ENCODE results near the gene TM4SF4.
A peak's percentile ranks its signal among the peaks of the same experiment; 100 is the strongest.

TM4SF4 gene

DNA sequence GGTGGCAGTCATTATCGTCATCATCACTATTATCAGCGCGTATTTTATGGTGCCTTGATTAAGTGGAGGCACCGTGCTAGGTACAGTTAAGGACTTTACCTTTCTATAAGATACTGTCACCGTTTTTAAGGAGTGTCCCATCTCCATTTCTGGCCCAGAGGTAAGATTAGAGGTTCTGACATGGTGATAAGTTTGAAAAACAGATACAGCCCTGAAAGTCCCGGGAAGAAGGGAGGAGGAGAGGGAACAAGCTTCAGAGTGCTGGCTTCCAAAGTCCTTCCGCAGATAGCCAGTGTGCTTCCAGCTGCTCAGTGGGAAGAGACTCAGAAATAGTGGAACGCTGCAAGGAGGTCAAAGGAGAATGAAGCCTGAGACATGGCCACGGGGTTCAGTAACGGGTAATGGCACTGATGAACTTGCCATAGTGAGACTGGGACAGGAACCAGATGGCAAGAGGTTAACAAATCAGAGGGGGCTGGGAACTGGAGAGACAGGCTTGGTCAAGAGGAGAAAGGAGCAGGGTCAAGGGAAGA is 9.1 kb upstream of the TM4SF4 start:
- DNase-seq (no peak), ATAC-seq (no peak)
- no peaks in the 10 kb centered on the region for H3K36me3 Mint-ChIP-seq (ENCODE audit: low read depth)
- H3K27ac Mint-ChIP-seq: no peak overlapping the region
- H3K4me3 Mint-ChIP-seq: no peak overlapping the region
- no peaks in the 10 kb centered on the region for H3K4me1 Mint-ChIP-seq
- H3K9me3 Mint-ChIP-seq: no peaks in the 10 kb centered on the region
- peaks cover 3% of the 10 kb centered on the region for H3K27me3 Mint-ChIP-seq

DNA sequence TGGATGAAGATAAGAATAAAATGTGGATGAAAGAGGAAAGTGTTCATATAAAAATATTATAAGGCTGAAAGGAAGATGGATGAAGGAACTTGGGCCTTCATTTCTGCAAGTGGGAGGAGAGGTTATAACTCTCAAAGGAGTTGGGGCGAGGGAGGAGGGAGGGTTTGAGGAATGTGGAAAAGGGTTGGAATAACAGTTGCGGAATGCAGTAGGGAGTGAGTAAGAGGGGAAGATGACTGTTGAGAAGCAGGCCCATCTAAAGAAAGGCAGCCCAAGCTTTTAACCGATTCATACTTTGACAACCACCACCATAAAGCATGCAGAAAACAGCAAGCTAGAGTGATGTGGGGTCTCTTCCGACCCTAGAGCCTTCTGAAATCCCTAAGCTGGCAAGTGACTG is 8.3 kb upstream of the TM4SF4 start:
- ATAC-seq (no peak), DNase-seq (no peak)
- Mint-ChIP-seq H3K36me3 (ENCODE audit: low read depth) (no peaks in the 10 kb centered on the region), H3K4me1 (no peaks in the 10 kb centered on the region), H3K27ac (no peak overlapping the region), H3K27me3 (peaks cover 3% of the 10 kb centered on the region), H3K9me3 (no peaks in the 10 kb centered on the region), H3K4me3 (no peak overlapping the region)

DNA sequence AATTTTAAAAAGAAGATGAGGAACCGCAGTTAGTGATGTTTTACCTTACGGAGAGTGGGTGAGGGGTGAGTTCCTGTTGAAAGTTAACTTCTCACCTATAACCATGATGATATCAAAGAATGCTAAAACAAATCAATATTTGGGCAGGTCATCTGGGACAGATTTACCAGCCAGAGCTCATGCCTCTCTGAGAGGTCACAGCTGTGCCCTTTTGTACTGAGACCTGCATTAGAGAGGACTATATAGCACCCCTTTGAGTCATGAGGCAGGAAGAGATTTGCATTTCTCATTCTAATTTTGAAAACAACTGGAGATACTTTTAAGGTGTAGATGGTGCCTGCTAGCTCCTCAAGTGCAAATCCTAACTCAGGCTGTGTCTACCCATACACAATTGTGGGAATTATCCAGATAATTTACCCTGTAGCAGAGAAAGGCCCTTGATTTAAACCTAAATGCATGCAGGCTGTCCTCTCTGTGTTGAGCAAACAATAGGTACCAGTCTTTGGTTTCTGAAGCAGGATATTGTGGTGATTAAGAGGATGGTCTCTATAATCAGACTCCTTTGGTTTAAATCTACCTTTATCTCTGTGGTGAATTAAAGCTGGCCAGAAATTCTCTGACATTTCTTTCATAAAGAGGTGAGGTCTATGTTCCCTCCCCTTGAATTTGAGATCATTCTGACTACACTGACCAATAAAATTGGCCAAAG is 5.8 kb upstream of the TM4SF4 start:
- ATAC-seq (no peak), DNase-seq (no peak)
- H3K36me3 Mint-ChIP-seq (ENCODE audit: low read depth): no peaks in the 10 kb centered on the region
- no peak overlapping the region for H3K4me3 Mint-ChIP-seq
- H3K9me3 Mint-ChIP-seq: no peaks in the 10 kb centered on the region
- no peaks in the 10 kb centered on the region for H3K4me1 Mint-ChIP-seq
- H3K27ac Mint-ChIP-seq: no peak overlapping the region
- H3K27me3 Mint-ChIP-seq: peaks cover 4% of the 10 kb centered on the region

DNA sequence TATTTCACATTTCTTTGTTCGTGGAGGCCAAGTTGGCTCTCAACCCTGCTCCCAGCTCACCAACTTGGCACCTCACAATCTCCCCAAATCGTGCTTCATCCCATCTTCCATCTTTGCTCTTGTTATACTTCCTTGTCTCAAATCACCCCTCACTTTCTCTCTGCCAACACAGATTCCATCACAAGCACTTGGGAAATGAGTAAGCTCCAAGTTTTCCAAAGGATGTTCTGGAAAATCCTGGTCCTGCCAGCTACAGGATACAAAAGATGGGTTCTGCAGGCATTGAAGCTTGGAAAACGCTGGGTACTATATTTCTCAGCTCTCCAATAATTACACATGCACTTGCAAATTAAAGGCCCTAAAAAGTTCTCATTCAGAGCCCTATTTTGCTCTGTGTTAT is 4.1 kb upstream of the TM4SF4 start:
- H3K9me3 Mint-ChIP-seq: no peaks in the 10 kb centered on the region
- H3K27ac Mint-ChIP-seq: no peak overlapping the region
- H3K36me3 Mint-ChIP-seq (ENCODE audit: low read depth): no peaks in the 10 kb centered on the region
- no peak overlapping the region for H3K4me3 Mint-ChIP-seq
- peaks cover 4% of the 10 kb centered on the region for H3K27me3 Mint-ChIP-seq
- ATAC-seq: no peak
- no peak for DNase-seq
- no peaks in the 10 kb centered on the region for H3K4me1 Mint-ChIP-seq

DNA sequence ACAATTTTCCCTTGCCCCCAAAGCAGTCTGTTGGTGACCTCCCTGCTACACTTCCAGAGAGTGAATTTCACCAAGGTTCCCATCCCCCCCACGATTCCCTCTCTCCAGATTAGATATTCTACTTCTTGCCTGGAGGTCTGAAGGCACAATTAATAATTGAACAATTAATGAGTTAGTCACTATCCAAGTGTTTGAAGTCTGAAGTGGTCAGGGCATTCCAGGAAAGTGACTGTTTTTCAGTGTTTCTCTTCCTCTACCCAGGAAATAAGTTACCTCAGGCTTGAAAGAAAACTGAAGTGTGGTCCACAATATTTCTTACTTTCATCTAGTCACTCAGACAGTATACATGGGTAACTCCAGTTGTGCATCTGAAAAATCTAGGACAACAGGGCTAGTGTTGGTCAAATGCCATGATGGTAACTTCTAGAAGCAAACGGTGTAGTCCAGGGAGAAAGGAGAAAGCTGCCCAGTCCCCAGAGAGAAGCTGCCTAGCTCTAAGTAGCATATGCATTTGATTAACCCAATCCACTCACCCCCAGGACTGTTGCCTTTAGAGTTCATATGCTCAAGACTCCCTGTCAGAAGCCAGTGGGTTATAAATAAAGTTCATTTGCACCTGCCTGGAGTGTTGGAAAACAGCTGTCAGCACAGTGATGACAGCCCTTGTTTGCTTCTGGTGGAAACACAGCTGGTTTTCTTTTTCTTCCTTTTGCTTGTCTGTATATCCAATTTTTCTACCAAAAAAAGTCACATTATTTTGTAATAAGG is 2.3 kb upstream of the TM4SF4 start:
- no peaks in the 10 kb centered on the region for H3K36me3 Mint-ChIP-seq (ENCODE audit: low read depth)
- no peak overlapping the region for H3K4me3 Mint-ChIP-seq
- no peak overlapping the region for H3K27ac Mint-ChIP-seq
- no peak for ATAC-seq
- H3K4me1 Mint-ChIP-seq: no peaks in the 10 kb centered on the region
- H3K9me3 Mint-ChIP-seq: no peaks in the 10 kb centered on the region
- peaks cover 4% of the 10 kb centered on the region for H3K27me3 Mint-ChIP-seq
- no peak for DNase-seq

DNA sequence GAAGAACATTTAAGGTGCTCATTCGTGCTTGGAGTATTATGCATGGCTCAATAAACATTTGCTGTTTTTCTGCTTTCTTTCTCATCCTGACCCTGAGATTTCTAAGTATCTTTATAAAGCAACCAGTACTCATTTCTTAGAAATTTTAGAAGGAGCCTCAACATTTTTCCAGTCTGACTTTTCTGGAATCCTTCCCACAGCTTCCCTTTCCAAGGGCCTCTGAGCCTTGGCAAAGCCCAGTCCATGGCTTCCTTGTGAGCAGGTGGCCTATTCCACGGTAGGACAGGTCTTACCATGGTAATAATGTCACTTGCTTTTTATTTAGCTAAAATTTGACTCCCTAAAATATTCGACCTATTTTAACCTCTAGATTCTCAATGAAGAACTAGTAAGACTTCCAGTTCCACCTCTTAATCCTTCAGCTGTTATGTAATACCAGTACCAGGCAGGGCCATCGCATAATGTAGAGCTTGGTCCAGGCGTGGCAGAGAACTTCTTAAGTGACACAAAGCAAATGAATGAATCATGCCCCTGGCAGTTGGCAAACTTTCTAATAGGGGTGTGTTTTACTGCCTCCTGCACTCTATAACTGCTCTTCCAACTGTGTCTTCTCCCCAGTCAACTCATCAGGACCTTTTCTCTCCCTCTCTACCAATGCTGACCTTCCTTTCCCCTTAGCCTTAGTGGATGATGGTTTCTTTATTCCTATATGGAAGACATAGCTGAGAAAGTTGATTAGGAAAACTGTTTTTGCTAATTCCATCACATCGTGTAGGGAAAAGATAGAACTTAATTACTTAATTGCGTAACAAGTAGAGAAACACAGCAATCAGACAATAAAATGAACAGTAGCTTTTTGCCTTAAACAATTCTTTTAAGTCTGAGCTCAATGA is 894 bp upstream of the TM4SF4 start:
- Mint-ChIP-seq H3K4me1 (no peaks in the 10 kb centered on the region), H3K27me3 (peaks cover 4% of the 10 kb centered on the region), H3K27ac (no peak overlapping the region), H3K36me3 (ENCODE audit: low read depth) (no peaks in the 10 kb centered on the region), H3K4me3 (no peak overlapping the region), H3K9me3 (no peaks in the 10 kb centered on the region)
- DNase-seq: no peak
- ATAC-seq: no peak

DNA sequence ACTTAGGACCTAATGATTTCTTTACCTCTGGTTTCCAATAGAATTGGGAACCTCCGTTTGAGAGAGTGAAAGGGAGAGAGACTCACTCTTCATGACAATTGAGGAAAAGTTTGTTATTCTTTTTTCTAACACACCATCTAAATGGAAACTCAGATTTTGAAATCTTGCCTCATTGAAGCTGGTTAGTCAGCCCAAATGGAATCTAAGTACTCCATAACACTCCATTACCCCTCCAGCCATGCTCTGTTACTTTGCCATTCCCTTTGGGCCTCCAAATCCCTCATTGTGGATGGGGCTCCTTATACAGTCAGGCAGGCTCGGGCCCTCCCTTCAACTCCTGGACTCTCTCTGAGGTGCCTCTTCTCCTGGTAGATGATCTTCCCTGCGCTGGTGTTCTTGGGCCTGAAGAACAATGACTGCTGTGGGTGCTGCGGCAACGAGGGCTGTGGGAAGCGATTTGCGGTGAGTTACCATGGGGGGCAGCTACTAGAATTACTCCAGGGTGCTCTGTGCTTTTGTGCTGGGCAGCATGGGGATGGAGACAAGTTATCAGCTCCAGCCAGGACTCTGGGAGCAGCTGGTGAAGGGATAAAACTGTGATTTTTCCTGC is 1.1 kb downstream of the TM4SF4 start:
- Mint-ChIP-seq H3K27me3 (peaks cover 4% of the 10 kb centered on the region), H3K4me1 (no peaks in the 10 kb centered on the region), H3K36me3 (ENCODE audit: low read depth) (no peaks in the 10 kb centered on the region)

DNA sequence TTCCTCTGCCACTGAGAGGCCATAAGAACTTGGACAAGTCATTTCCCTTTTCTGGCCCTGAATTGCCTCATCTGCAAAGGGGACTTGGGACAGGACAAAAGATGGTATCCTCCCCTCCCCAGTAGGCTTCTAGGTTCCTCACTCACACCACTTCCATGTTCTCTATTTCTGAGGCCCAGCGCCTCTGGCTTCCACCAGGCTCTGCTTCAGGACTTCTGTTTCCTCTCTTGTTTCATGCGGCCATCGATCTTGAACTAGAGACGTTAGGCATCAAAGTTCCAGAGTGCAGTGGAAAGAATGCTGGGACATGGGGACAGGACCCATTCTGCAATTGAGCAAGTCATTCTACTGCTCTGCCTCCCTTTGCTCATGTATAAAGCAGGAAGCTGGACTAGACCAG is 1.7 kb downstream of the TM4SF4 start:
- no peak for DNase-seq
- Mint-ChIP-seq H3K36me3 (ENCODE audit: low read depth) (no peaks in the 10 kb centered on the region), H3K4me1 (no peaks in the 10 kb centered on the region)

More for the DNA sequence above, 1.1 kb downstream of the TM4SF4 start:
- Mint-ChIP-seq H3K9me3 (no peaks in the 10 kb centered on the region), H3K4me3 (no peak overlapping the region), H3K27ac (no peak overlapping the region)
- no peak for ATAC-seq
- DNase-seq: no peak

DNA sequence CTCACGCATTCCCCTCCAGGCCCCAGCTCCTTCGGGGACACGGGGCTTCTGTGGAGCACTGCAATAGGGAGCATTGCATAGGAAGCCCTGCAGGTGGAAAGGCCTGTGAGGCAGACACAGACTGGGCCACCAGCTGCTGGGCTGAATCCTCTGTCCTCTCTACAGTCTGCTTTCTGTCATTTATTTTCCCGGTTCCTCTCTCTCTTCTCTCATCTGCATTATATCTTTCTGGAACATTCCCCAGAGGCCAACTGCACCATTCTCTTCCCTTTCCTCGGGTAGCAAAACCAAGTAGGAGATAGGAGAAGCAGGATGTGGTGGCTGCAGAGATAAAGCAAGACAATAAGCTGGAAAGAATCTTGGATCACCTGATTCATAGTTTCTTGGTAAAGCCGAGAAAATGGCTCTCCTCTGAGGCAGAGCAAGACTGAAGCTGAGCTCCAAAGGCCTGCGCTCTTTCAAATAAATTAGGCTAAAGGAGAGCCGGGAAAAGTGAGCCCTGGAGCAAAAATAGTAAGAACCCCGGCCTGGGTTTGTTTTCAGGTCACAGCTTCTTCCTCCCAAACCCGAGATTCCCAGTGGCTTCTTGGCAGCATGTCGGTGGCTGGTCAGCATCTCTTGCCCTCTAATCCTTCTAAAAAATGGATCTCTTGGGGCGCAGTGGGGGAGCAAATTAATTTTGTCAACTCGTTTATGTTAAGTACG is 5.3 kb downstream of the TM4SF4 start:
- DNase-seq (no peak), ATAC-seq (no peak)
- Mint-ChIP-seq H3K36me3 (ENCODE audit: low read depth) (no peaks in the 10 kb centered on the region), H3K4me1 (no peaks in the 10 kb centered on the region), H3K27me3 (no peaks in the 10 kb centered on the region), H3K4me3 (no peak overlapping the region), H3K9me3 (no peaks in the 10 kb centered on the region), H3K27ac (no peak overlapping the region)

More for the DNA sequence above, 1.7 kb downstream of the TM4SF4 start:
- H3K4me3 Mint-ChIP-seq: no peak overlapping the region
- no peaks in the 10 kb centered on the region for H3K9me3 Mint-ChIP-seq
- ATAC-seq: no peak
- H3K27ac Mint-ChIP-seq: no peak overlapping the region
- peaks cover 4% of the 10 kb centered on the region for H3K27me3 Mint-ChIP-seq

DNA sequence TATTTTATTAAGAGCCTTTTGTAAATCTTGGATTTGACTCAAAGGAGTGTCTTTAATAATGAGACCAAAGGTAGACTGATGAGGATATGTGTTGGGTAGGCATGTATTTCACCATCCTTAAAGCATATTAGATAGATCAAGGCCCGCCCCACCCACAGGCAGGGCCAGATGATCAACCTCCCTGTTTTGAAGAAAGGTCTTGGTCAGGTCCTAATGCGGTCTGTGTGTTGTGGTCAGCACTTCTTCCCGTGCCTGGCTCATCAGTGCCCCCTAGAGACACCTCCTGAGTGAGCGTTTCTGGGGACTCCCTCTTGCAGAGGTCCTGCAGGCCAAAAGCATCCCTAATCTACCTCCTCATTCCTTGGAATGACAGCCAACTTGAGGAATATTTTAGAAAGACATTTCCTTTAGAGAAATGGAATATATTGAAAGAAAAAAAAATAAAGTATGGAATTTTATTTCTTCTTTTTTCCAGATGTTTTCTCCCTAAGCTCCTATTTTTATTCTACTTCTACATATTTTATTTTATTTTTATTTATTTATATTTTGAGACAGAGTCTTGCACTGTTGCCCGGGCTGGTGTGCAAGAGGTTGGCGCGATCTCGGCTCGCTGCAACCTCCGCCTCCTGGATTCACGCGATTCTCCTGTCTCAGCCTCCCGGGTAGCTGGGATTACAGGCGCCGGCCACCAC is 6.0 kb downstream of the TM4SF4 start:
- no peak overlapping the region for H3K27ac Mint-ChIP-seq
- H3K4me1 Mint-ChIP-seq: no peaks in the 10 kb centered on the region
- no peaks in the 10 kb centered on the region for H3K36me3 Mint-ChIP-seq (ENCODE audit: low read depth)
- peak; percentile 68 for ATAC-seq
- no peaks in the 10 kb centered on the region for H3K27me3 Mint-ChIP-seq
- no peaks in the 10 kb centered on the region for H3K9me3 Mint-ChIP-seq
- peak; percentile 59 for DNase-seq
- H3K4me3 Mint-ChIP-seq: no peak overlapping the region

DNA sequence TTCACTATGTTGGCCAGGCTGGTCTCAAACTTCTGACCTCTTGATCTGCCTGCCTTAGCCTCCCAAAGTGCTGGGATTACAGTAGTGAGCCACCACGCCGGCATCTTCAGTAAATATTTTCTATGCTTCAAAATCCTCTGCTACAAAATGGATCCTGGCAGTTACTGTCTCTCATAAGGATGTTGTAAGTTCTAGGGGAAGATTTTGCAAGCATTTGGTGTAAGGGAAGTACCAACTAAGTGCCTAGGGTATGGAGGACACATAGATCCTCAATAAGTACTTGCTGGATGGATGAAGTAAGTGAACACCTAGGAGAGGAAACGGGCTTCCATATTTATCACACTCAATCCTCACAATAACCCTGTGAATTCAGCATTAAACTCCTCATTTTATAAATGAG is 6.6 kb downstream of the TM4SF4 start:
- Mint-ChIP-seq H3K4me3 (no peak overlapping the region), H3K27ac (no peak overlapping the region), H3K4me1 (no peaks in the 10 kb centered on the region), H3K9me3 (no peaks in the 10 kb centered on the region), H3K27me3 (no peaks in the 10 kb centered on the region), H3K36me3 (ENCODE audit: low read depth) (no peaks in the 10 kb centered on the region)
- no peak for ATAC-seq
- no peak for DNase-seq

DNA sequence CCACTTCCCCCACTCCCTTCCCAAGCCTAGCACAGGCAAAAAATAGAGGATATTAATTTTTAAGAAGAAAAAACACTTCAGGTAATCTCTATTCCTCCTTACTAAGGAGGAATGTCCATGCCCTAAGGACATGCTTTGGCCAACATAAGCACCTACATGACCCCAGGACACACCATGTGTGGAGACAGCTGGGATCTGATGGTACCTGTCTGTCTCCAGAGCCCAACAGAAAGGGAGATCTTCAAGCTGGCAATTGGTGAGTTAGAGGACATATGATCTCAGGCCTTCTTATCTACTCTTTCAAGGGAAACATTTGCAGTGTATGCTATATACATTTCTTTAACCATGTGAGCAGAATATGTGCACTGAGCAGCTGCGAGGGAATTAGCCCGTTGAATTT is 7.0 kb downstream of the TM4SF4 start:
- no peaks in the 10 kb centered on the region for H3K27me3 Mint-ChIP-seq
- no peak overlapping the region for H3K27ac Mint-ChIP-seq
- H3K4me1 Mint-ChIP-seq: no peaks in the 10 kb centered on the region
- DNase-seq (no peak), ATAC-seq (no peak)
- no peaks in the 10 kb centered on the region for H3K36me3 Mint-ChIP-seq (ENCODE audit: low read depth)
- H3K4me3 Mint-ChIP-seq: no peak overlapping the region
- H3K9me3 Mint-ChIP-seq: no peaks in the 10 kb centered on the region

DNA sequence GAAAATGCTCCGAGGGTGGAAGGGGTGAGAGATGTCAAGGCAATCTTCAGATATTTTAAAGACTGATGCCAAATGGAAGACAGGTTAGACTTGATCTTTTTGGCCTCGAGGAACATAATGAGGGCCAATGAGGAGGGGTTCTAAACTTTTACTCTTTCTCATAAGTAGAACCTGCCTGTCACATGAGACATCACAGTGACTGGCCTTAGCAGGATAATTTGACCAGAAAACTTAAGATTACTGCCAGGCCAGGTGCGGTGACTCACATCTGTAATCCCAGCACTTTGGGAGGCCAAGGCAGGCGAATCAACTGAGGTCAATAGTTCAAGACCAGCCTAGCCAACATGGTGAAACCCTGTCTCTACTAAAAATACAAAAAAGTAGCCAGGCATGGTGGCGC is 12.2 kb downstream of the TM4SF4 start:
- Mint-ChIP-seq H3K4me1 (no peaks in the 10 kb centered on the region), H3K4me3 (no peak overlapping the region), H3K27ac (no peak overlapping the region), H3K36me3 (ENCODE audit: low read depth) (no peaks in the 10 kb centered on the region), H3K9me3 (no peaks in the 10 kb centered on the region), H3K27me3 (peaks cover 3% of the 10 kb centered on the region)
- ATAC-seq: no peak
- DNase-seq: no peak
